Colon (tissue), 2 donors: ENCODE results near the gene SSR1.
"Not testable (repeated sequence)": the region's sequence is repeated elsewhere in the genome, so short reads cannot be mapped to it uniquely, and the experiment has no call there.

Experiments used
- FAIRE-seq: peaks from 2 replicates; lab custom pipeline; 2012; peaks lifted over from hg19 to GRCh38; lab: Jason Lieb, UNC
- donor health status: control.
- donor health status: control.

The SSR1 gene

GRCh38 chr6:7312616-7313504 lies at the start of gene SSR1:
Gene SSR1, minus strand, starts transcription at chr6:7313199. Its CDS starts 79 bp downstream, at chr6:7313120.
- FAIRE-seq: no peak

DNA sequence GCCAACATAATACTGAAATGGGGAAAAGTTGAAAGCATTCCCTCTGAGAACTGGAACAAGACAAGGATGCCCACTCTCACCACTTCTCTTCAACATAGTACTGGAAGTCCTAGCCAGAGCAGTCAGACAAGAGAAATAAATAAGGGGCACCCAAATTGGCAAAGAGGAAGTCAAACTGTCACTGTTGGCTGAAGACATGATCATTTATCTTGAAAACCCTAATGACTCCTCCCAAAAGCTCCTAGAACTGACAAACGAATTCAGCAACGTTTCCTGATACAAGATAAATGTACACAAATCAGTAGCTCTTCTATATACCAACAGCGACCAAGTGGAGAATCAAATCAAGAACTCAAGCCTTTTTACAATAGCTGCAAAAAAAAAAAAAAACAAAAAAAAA lies 38.9 kb upstream of the SSR1 start:
- not testable (repeated sequence) for FAIRE-seq

GRCh38 chr6:7350591-7350990 lies 37.6 kb upstream of the SSR1 start:
- FAIRE-seq: peak; percentile 95

- not testable (repeated sequence) for FAIRE-seq
Measured at GRCh38 chr6:7347551-7347997, 34.6 kb upstream of the SSR1 start.

GRCh38 chr6:7344773-7345450 lies 31.9 kb upstream of the SSR1 start:
- FAIRE-seq: not testable (repeated sequence)

GRCh38 chr6:7343546-7344475 lies 30.8 kb upstream of the SSR1 start:
- no peak for FAIRE-seq

GRCh38 chr6:7341989-7342742 lies 29.2 kb upstream of the SSR1 start:
- no peak for FAIRE-seq

GRCh38 chr6:7341271-7341670 lies 28.3 kb upstream of the SSR1 start:
- no peak for FAIRE-seq

- FAIRE-seq: not testable (repeated sequence)
Measured at GRCh38 chr6:7339007-7339732, 26.2 kb upstream of the SSR1 start.

- no peak for FAIRE-seq
Measured at GRCh38 chr6:7338031-7338430, 25.0 kb upstream of the SSR1 start.

GRCh38 chr6:7335519-7335918 lies 22.5 kb upstream of the SSR1 start:
- FAIRE-seq: no peak

GRCh38 chr6:7334685-7335084 lies 21.7 kb upstream of the SSR1 start:
- no peak for FAIRE-seq

GRCh38 chr6:7332090-7332745 lies 19.2 kb upstream of the SSR1 start:
- no peak for FAIRE-seq

DNA sequence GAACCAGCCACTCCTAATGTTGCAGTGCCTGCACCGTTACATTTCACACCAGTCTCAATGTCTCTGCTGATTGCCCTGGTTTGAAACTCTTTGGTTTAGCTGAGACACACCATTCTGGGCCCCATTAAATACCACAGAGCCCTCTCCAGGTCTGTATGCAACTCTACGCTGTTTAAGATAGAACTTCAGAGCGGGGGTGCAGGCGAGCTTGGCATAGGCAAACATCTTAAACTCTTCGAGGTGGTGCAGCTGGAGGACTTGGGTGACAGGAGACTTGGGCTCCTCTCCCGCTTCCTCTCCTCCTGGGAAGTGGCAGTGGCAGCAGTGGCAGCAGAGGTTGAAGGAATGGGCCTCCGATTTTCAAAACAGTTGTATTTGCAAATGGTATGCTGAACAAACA lies 18.5 kb upstream of the SSR1 start:
- no peak for FAIRE-seq

GRCh38 chr6:7328243-7328642 lies 15.2 kb upstream of the SSR1 start:
- FAIRE-seq: no peak

- FAIRE-seq: no peak
Measured at GRCh38 chr6:7325750-7326149, 12.8 kb upstream of the SSR1 start.

- FAIRE-seq: no peak
Measured at GRCh38 chr6:7324520-7324919, 11.5 kb upstream of the SSR1 start.

DNA sequence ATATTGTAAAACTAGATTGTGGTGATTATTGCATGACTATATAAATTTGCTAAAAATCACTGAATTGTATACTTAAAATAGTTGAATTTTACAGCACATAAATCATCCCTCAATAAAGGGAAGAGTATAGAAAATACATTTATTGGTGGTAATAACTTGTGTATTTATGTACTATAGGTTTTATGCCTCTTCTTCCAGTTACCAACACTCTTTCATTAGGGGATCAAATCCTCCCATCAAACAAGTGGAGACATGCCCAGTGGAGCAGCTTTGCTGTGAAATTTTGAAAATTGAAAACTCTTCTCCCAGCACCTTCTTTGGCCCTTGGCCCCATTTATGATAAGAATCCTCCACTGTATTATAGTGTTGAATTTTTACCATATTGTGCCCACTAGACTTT lies 10.1 kb upstream of the SSR1 start:
- FAIRE-seq: no peak

DNA sequence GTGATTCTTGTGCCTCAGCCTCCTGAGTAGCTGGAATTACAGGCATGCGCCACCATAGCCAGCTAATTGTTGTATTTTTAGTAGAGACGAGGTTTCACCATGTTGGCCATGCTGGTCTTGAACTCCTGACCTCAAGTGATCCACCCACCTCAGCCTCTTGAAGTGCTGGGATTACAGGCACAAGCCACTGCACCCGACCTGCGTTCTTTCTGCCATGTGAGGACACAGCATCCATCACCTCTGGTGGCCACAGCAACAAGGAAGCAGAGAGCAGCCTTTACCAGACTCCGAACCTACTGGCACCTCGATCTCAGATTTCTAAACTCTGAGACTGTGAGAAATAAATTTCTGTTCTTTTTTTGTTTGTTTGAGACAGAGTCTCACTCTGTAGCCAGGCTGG lies 8.9 kb upstream of the SSR1 start:
- not testable (repeated sequence) for FAIRE-seq

DNA sequence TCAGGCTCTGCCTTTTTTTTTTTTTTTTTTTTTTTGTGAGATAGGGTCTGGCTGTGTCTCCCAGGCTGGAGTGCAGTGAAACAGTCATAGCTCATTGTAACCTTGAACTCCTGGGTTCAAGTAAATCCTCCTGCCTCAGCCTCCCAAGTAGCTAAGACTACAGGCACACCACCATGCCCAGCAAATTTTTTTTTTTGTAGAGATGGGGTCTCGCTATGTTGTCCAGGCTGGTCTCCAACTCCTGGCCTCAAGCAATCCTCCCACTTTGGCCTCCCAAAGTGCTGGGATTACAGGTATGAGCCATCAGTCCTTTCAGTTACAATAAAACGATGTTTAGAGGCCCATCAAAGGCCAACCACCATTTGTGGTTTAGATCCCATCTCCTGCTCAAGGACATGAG lies 6.4 kb upstream of the SSR1 start:
- not testable (repeated sequence) for FAIRE-seq
